HepG2 (cell line): ENCODE measurements around the gene PPIC.

Experiments used
- CENPT ChIP-seq: sonication (generic); formaldehyde crosslinking; IDR thresholded peaks from 2 replicates; pipeline ENCODE4 v1.8.0; 2022; ENCODE audit warnings: low read depth, mild to moderate bottlenecking, moderate library complexity, missing genetic modification reagents
- CHD4 ChIP-seq: fragments of 200-600 bp; sonication (generic); IDR thresholded peaks from 2 replicates; pipeline ENCODE4 v1.7.0; 2017; ENCODE audit warnings: mild to moderate bottlenecking, low read length, borderline replicate concordance
- EZH2 ChIP-seq: conservative IDR thresholded peaks from 2 replicates; pipeline ENCODE4 v1.6.1; 2012; ENCODE audit warnings: mild to moderate bottlenecking, low read depth, low read length, moderate library complexity
- POLR2A ChIP-seq, 2 experiments: IDR thresholded peaks; 2 replicates each; pipeline ENCODE4 v1.6.1; 2011; ENCODE audit warnings: low read depth in 2 of 2, low read length in 2 of 2, mild to moderate bottlenecking in 1 of 2, moderate library complexity in 1 of 2; ENCODE audit not compliant: insufficient read depth in 1 of 2
- STAG1 ChIP-seq: sonication (generic); formaldehyde crosslinking; IDR thresholded peaks from 2 replicates; pipeline ENCODE4 v1.4.0; 2020; ENCODE audit warnings: missing genetic modification reagents
- ZFX ChIP-seq: sonication (generic); formaldehyde crosslinking; IDR thresholded peaks from 2 replicates; pipeline ENCODE4 v1.4.0; 2020; ENCODE audit warnings: mild to moderate bottlenecking, low read depth, missing genetic modification reagents, moderate library complexity
- ZNF484 ChIP-seq: sonication (generic); formaldehyde crosslinking; IDR thresholded peaks from 2 replicates; pipeline ENCODE4 v1.5.1; 2020; ENCODE audit warnings: mild to moderate bottlenecking, low read depth, missing genetic modification reagents, borderline replicate concordance
- ZNF777 ChIP-seq: sonication (generic); formaldehyde crosslinking; IDR thresholded peaks from 2 replicates; pipeline ENCODE4 v1.4.0; 2020; ENCODE audit warnings: missing genetic modification reagents
- ZSCAN29 ChIP-seq: sonication (generic); formaldehyde crosslinking; conservative IDR thresholded peaks from 2 replicates; pipeline ENCODE4 v1.4.0; 2020; ENCODE audit warnings: mild to moderate bottlenecking, missing genetic modification reagents
- TF ChIP-seq, protein P1 (sequence below): sonication (generic); formaldehyde crosslinking; IDR thresholded peaks from 2 replicates; pipeline ENCODE4 v1.5.0; 2020; ENCODE audit warnings: mild to moderate bottlenecking, missing genetic modification reagents, moderate library complexity
- TF ChIP-seq, protein P2 (sequence below): sonication (generic); formaldehyde crosslinking; IDR thresholded peaks from 2 replicates; pipeline ENCODE4 v1.4.0; 2020; ENCODE audit warnings: missing genetic modification reagents, mild to moderate bottlenecking, borderline replicate concordance
- TF ChIP-seq, protein P3 (sequence below): sonication (generic); formaldehyde crosslinking; conservative IDR thresholded peaks from 2 replicates; pipeline ENCODE4 v1.8.1; 2023; ENCODE audit warnings: missing genetic modification reagents

DNA sequence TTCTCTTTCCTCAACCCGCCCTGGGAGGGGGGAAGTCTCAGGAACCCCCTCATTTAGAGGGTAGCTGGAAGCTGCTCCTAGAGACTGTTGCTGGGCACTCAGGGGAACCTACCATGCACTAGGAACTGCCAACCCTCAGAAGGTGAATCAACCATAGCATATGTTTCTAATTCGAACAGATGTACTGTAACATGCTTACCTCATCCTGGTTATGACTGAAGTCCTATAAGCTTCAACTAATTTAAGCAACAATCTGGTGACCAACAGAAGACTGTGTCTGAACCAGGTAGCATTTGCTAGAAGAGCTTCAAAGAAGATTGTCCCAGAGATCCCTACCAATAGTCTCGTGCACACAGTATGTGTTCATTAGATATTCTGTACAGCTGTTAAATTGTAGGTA lies 46.8 kb upstream of the PPIC start:
- TF ChIP-seq, protein P1, sequence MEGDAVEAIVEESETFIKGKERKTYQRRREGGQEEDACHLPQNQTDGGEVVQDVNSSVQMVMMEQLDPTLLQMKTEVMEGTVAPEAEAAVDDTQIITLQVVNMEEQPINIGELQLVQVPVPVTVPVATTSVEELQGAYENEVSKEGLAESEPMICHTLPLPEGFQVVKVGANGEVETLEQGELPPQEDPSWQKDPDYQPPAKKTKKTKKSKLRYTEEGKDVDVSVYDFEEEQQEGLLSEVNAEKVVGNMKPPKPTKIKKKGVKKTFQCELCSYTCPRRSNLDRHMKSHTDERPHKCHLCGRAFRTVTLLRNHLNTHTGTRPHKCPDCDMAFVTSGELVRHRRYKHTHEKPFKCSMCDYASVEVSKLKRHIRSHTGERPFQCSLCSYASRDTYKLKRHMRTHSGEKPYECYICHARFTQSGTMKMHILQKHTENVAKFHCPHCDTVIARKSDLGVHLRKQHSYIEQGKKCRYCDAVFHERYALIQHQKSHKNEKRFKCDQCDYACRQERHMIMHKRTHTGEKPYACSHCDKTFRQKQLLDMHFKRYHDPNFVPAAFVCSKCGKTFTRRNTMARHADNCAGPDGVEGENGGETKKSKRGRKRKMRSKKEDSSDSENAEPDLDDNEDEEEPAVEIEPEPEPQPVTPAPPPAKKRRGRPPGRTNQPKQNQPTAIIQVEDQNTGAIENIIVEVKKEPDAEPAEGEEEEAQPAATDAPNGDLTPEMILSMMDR (CRISPR knock-in tag), result no peak
- TF ChIP-seq ZFX (no peak), ZNF777 (CRISPR knock-in tag) (no peak), ZSCAN29 (CRISPR knock-in tag) (no peak), STAG1 (CRISPR knock-in tag) (no peak), CHD4 (no peak), CENPT (no peak), ZNF484 (CRISPR knock-in tag) (no peak), POLR2A (IDR thresholded peaks at IDR 0.05; ENCODE audit: insufficient read depth in 1 of 2, low read depth in 2 of 2, low read length in 2 of 2) (no peak), EZH2 (no peak)
- TF ChIP-seq, protein P2, sequence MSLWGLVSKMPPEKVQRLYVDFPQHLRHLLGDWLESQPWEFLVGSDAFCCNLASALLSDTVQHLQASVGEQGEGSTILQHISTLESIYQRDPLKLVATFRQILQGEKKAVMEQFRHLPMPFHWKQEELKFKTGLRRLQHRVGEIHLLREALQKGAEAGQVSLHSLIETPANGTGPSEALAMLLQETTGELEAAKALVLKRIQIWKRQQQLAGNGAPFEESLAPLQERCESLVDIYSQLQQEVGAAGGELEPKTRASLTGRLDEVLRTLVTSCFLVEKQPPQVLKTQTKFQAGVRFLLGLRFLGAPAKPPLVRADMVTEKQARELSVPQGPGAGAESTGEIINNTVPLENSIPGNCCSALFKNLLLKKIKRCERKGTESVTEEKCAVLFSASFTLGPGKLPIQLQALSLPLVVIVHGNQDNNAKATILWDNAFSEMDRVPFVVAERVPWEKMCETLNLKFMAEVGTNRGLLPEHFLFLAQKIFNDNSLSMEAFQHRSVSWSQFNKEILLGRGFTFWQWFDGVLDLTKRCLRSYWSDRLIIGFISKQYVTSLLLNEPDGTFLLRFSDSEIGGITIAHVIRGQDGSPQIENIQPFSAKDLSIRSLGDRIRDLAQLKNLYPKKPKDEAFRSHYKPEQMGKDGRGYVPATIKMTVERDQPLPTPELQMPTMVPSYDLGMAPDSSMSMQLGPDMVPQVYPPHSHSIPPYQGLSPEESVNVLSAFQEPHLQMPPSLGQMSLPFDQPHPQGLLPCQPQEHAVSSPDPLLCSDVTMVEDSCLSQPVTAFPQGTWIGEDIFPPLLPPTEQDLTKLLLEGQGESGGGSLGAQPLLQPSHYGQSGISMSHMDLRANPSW (CRISPR knock-in tag), result no peak
- TF ChIP-seq, protein P3, sequence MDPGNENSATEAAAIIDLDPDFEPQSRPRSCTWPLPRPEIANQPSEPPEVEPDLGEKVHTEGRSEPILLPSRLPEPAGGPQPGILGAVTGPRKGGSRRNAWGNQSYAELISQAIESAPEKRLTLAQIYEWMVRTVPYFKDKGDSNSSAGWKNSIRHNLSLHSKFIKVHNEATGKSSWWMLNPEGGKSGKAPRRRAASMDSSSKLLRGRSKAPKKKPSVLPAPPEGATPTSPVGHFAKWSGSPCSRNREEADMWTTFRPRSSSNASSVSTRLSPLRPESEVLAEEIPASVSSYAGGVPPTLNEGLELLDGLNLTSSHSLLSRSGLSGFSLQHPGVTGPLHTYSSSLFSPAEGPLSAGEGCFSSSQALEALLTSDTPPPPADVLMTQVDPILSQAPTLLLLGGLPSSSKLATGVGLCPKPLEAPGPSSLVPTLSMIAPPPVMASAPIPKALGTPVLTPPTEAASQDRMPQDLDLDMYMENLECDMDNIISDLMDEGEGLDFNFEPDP (CRISPR knock-in tag), result no peak
